Midbrain (tissue), 1 donor: ENCODE measurements around the gene SLC9A8.
A peak's percentile ranks its signal among the peaks of the same experiment; 100 is the strongest.
"Not testable (repeated sequence)": the region's sequence is repeated elsewhere in the genome, so short reads cannot be mapped to it uniquely, and the experiment has no call there.

Experiments used
- DNase-seq: peaks from one replicate; lab custom pipeline; 2025; lab: John Stamatoyannopoulos, UW

The SLC9A8 gene, protein sequence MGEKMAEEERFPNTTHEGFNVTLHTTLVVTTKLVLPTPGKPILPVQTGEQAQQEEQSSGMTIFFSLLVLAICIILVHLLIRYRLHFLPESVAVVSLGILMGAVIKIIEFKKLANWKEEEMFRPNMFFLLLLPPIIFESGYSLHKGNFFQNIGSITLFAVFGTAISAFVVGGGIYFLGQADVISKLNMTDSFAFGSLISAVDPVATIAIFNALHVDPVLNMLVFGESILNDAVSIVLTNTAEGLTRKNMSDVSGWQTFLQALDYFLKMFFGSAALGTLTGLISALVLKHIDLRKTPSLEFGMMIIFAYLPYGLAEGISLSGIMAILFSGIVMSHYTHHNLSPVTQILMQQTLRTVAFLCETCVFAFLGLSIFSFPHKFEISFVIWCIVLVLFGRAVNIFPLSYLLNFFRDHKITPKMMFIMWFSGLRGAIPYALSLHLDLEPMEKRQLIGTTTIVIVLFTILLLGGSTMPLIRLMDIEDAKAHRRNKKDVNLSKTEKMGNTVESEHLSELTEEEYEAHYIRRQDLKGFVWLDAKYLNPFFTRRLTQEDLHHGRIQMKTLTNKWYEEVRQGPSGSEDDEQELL

GRCh38 chr20:49812507-49813304, at the start of gene SLC9A8:
SLC9A8 (plus strand) TSS chr20:49812828; CDS start chr20:49812923, 95 bp downstream.
- peak; percentile 90 for DNase-seq

- DNase-seq = no peak
Measured at GRCh38 chr20:49762940-49763766, 49.5 kb upstream of the SLC9A8 start.

GRCh38 chr20:49765413-49765736, 47.3 kb upstream of the SLC9A8 start:
- DNase-seq = no peak

- DNase-seq = no peak
Measured at GRCh38 chr20:49765846-49766541, 46.6 kb upstream of the SLC9A8 start.

- DNase-seq = no peak
Measured at GRCh38 chr20:49766979-49767521, 45.6 kb upstream of the SLC9A8 start.

GRCh38 chr20:49768204-49769047, 44.2 kb upstream of the SLC9A8 start:
- DNase-seq = peak; percentile 8

DNA sequence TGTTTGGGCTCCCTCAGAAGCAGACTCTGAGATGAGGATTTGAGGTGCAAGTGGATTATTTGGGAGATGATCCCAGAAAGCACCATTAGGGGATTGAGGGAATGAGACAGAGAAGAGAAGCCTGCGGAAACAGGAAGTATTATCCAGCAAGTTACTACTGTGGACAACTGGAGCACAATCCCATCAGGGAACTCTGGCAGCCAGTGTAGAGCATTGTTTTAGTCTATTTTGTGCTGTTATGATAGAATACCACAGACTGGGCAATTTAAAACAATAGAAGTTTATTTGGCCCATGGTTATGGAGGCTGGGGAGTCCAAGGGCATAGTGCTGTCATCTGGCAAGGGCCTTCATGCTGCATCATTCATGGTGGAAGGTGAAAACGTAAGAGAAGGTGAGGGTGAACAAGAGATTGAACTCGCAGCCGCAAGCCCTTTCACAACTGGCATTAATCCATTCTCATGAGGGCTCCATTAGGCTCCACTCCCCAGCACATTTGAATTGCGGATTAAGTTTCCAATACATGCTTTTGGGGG, 43.5 kb upstream of the SLC9A8 start:
- no peak for DNase-seq

- DNase-seq = no peak
Measured at GRCh38 chr20:49770634-49771033, 42.0 kb upstream of the SLC9A8 start.

DNA sequence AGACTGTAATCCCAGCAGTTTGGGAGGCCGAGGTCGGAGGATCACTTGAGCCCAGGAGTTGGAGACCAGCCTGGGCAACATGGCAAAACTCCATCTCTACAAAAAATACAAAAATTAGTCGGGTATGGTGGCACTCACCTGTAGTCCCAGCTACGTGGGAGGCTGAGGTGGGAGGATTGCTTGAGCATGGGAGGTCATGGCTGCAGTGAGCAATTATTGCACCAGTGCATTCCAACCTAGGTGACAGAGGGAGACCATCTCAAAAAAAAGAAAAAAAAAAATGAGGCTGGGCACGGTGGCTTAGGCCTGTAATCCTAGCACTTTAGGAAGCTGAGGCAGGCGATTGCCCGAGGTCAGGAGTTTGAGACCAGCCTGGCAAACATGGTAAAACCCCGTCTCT, 38.4 kb upstream of the SLC9A8 start:
- DNase-seq = not testable (repeated sequence)

DNA sequence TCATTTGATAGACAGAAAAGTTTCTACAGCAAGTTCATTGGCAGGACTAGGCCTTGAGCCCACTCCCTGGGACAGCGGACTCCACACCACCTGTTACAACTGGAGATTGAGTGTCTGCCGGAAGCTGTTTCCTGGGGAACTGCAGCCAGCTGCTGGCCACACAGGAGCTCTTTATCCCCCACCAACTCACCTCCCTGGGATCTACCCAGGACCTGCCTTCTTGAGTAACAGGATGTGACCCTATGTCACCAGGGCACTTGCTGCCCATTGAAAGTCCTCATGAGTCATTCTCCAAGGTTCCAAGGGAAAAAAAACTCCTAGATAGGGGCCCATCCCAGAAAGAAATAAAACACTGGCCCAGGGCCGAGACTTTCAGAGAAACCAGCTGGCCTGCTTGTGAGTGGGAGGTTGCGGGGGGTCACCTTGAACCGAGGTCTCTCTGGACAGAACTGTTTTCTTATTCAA, 37.4 kb upstream of the SLC9A8 start:
- DNase-seq = no peak

DNA sequence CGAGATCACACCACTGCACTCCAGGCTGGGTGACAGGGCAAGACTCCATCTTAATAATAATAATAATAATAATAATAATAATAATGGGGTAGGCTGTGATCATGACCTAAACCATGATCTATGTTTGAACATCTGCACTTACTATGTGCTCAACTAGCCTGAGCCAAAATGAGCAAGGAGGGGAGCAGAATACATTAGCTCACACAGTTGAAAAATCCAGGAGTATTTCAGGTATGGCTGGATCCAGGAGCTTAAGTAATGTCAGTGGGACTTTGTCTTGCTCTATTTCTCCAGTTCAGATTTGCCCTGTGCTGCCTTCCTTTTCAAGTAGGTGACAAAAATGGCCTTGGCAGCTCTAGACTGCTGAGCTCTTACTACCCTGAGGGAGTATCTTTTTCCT, 32.7 kb upstream of the SLC9A8 start:
- no peak for DNase-seq

GRCh38 chr20:49781676-49782075, 31.0 kb upstream of the SLC9A8 start:
- DNase-seq = no peak

DNA sequence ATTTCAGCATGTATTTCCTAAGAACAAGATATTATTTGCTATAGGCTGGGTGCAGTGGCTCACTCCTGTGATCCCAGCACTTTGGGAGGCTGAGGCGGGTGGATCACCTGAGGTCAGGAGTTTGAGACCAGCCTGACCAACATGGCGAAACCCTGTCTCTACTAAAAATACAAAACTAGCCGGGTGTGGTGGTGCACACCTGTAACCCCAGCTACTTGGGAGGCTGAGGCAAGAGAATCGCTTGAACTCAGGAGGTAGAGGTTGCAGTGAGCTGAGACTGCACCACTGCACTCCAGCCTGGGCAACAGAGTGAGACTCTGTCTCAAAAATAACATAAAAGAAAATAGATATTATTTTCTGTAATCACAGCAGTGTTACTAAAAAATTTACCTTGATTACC, 30.2 kb upstream of the SLC9A8 start:
- not testable (repeated sequence) for DNase-seq

- DNase-seq = not testable (repeated sequence)
Measured at GRCh38 chr20:49783021-49783995, 29.3 kb upstream of the SLC9A8 start.

- no peak for DNase-seq
Measured at GRCh38 chr20:49784291-49784690, 28.3 kb upstream of the SLC9A8 start.

GRCh38 chr20:49785149-49785851, 27.3 kb upstream of the SLC9A8 start:
- DNase-seq = no peak

- DNase-seq = no peak
Measured at GRCh38 chr20:49785852-49786175, 26.8 kb upstream of the SLC9A8 start.

DNA sequence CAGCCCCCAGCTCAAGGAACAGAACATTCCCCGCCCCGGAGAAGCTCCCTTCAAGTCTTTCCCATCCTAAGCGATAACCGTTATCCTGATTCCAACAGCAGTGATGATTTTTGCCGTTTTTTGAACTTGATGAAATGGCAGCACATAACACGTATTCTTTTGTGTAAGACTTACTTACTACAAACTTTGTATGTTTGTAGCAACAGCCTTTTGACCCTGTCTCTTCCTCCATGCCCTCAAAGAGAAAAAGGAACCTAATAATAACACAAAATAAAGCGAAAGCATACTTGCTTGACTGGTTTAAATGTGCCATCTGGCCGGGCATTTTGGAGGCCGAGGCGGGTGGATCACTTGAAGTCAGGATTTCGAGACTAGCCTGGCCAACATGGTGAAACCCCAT, 26.4 kb upstream of the SLC9A8 start:
- no peak for DNase-seq
